Effector memory CD4-positive, alpha-beta T cell (primary cell): Measurements from ENCODE around the gene MAPKBP1.

ENCODE experiments used
- DNase-seq, 3 donors: peaks; one replicate each; pipeline ENCODE4 v3.0.0-alpha.2; 2020
- H3K27ac ChIP-seq: 2 replicates; pipeline ENCODE4 v1.7.0; 2013; ENCODE audit warnings: mild to moderate bottlenecking, low read length, moderate library complexity; ENCODE audit not compliant: insufficient read depth, poor library complexity, severe bottlenecking
- H3K27me3 ChIP-seq: replicated peaks from 2 replicates; pipeline ENCODE4 v1.7.0; 2013; ENCODE audit warnings: mild to moderate bottlenecking, low read length; ENCODE audit not compliant: insufficient read depth, control insufficient read depth, poor library complexity, severe bottlenecking
- H3K36me3 ChIP-seq: 2 replicates; pipeline ENCODE4 v1.7.0; 2013; ENCODE audit warnings: mild to moderate bottlenecking, low read length, moderate library complexity; ENCODE audit not compliant: control insufficient read depth, insufficient read depth
- H3K4me1 ChIP-seq: 2 replicates; pipeline ENCODE4 v1.7.0; 2013; ENCODE audit warnings: low read length, mild to moderate bottlenecking; ENCODE audit not compliant: control insufficient read depth, insufficient read depth, poor library complexity, severe bottlenecking
- H3K4me3 ChIP-seq: 2 replicates; pipeline ENCODE4 v1.7.0; 2013; ENCODE audit warnings: low read length, low read depth, mild to moderate bottlenecking; ENCODE audit not compliant: insufficient read depth, poor library complexity, severe bottlenecking
- H3K9me3 ChIP-seq: 2 replicates; pipeline ENCODE4 v1.7.0; 2013; ENCODE audit warnings: mild to moderate bottlenecking, low read length, moderate library complexity; ENCODE audit not compliant: control insufficient read depth

The MAPKBP1 gene

DNA sequence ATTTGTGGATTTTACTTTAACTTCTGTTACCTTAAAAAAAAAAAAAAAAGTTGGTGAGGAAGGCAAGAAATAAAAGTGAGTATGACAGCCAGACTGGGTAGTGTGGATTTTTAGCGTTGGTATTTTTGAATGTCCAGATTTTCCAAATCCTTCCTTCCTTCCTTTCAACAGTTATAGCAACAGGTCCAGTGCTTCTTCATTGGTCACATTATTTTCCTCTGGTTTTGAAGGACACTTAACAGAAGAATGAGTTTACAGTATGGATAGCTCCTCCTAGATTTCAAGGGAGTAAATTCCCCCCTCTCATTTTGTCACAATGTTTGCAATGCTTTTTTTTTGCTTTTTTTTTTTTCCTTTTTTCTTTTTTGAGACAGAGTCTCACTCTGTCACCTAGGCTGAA, 6.4 kb downstream of the MAPKBP1 start:
- DNase-seq, result no peak
- Histone ChIP-seq H3K27ac (no peak overlapping the region), H3K27me3 (no peaks in the 10 kb centered on the region), H3K9me3 (no peaks in the 10 kb centered on the region), H3K4me1 (peaks cover 9% of the 10 kb centered on the region), H3K36me3 (no peaks in the 10 kb centered on the region), H3K4me3 (no peak overlapping the region)

DNA sequence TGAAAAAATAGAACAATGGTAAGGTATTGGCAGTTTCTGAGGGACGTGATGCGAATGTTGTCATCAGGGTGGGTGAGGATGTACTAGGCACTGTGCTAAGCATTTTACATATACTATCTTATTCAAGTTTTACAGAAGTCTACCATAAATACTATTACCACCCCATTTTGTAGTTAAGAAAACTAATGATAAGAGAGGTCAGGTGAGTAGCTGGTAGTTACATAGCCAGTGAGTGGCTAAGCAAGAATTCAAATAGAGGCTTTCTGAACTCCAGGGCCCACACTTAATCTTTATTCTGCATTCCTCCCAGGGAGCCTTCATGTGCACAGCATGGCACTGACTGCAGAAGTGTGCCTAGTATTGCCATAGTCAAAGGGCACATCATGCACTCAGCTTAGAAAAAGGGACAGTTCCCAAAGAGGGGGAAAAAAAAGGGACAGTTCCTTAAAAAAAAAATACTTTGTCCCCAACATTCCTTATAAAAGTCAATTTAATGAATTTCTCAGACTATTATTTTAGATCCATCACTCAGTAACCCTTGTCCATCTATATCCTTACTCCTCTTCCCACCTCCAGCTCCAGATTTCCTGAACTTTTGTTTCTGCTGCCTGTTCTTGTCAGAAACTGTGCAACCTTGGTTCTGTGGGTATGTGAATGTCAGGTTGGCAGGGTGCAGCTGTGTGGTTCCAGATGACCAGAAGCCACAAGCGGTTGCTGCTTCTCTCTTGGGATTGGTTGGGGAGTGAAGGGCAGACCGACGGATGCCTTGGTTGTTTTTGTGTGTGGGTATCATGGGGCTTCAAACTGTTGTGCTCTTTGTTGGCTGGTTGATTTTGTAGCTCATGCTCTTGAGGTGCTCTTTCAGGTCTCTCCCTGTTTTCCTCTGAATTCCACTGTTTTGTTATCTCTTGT, 8.3 kb downstream of the MAPKBP1 start:
- H3K27ac ChIP-seq, result no peak overlapping the region
- DNase-seq, result no peak
- no peaks in the 10 kb centered on the region for H3K27me3 ChIP-seq
- H3K36me3 ChIP-seq, result no peaks in the 10 kb centered on the region
- H3K4me1 ChIP-seq, result no peaks in the 10 kb centered on the region
- H3K4me3 ChIP-seq, result no peak overlapping the region
- H3K9me3 ChIP-seq, result no peaks in the 10 kb centered on the region

GRCh38 chr15:41783296-41783695, 9.0 kb downstream of the MAPKBP1 start:
- no peak for DNase-seq
- Histone ChIP-seq H3K36me3 (no peaks in the 10 kb centered on the region), H3K27me3 (no peaks in the 10 kb centered on the region), H3K4me3 (no peak overlapping the region), H3K9me3 (no peaks in the 10 kb centered on the region), H3K4me1 (no peaks in the 10 kb centered on the region), H3K27ac (no peak overlapping the region)

DNA sequence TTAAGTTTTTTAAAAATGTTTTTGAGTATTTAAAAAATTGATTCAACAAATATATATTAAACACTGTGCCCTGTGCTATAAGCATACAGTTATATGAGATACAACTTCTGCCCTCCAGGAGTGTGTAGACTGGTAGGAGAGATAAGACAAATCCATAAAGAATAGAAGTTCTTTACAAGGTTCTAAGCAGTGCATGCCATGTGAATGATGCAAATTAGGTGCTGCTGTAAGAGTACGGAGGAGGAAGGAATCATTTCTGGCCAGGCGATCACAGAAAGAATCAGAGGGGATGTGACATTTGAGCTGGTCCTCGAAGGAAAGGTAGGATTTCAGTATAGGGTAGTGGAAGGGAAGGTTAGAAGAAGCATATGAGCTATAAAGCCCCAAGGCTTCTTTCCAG, 14.0 kb downstream of the MAPKBP1 start:
- Histone ChIP-seq H3K27me3 (no peaks in the 10 kb centered on the region), H3K4me1 (peaks cover 10% of the 10 kb centered on the region), H3K27ac (no peak overlapping the region), H3K4me3 (no peak overlapping the region), H3K9me3 (no peaks in the 10 kb centered on the region), H3K36me3 (no peaks in the 10 kb centered on the region)
- no peak for DNase-seq

DNA sequence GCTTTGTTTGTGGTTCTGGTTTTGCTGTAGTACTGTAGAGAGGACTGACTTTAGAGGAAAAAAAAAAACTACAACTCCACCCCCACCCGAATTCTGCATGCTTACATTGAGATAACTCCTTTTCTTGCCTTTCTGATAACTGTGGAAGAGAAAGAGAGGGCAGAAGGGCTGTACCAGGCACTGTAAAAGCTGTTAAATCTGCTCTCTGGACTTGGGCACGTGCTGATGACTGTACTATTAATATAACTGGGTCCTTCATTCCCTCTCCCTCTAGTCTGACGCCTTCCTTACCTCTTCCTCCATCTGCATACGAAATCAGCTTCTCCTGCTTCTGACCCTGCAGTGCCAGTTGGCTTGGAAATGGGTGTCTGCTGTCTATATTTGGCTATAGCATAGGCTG, 15.0 kb downstream of the MAPKBP1 start:
- Histone ChIP-seq H3K4me1 (peaks cover 10% of the 10 kb centered on the region), H3K27me3 (no peaks in the 10 kb centered on the region), H3K4me3 (no peak overlapping the region), H3K27ac (no peak overlapping the region), H3K36me3 (no peaks in the 10 kb centered on the region), H3K9me3 (no peaks in the 10 kb centered on the region)
- DNase-seq, result no peak

DNA sequence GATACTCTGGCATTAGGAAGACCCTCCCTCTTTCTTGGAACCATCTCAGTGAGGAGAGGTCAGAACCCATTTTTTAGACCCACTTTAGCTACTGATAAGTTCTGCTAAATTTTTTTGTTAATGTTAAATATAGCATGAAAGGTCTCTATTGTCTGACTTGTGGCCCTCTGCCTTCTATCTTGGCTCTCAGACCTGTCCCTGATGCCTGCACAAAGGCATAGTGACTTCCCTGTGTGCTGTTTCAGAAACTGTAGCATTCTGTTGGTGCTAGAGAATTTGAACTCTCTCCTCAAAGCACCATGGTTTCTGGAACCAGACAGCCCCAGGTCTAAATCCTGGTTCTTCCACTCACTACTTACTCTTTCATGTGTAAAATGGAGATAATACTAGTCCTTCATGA, 15.4 kb downstream of the MAPKBP1 start:
- Histone ChIP-seq H3K27me3 (no peaks in the 10 kb centered on the region), H3K27ac (no peak overlapping the region)

GRCh38 chr15:41790169-41790568, 15.9 kb downstream of the MAPKBP1 start:
- DNase-seq, result no peak
- H3K27ac ChIP-seq, result no peak overlapping the region
- no peaks in the 10 kb centered on the region for H3K36me3 ChIP-seq
- H3K4me1 ChIP-seq, result peaks cover 10% of the 10 kb centered on the region
- no peaks in the 10 kb centered on the region for H3K27me3 ChIP-seq
- H3K9me3 ChIP-seq, result no peaks in the 10 kb centered on the region
- H3K4me3 ChIP-seq, result no peak overlapping the region

More for the DNA sequence above, 15.4 kb downstream of the MAPKBP1 start:
- H3K4me3 ChIP-seq, result no peak overlapping the region
- no peaks in the 10 kb centered on the region for H3K9me3 ChIP-seq
- H3K36me3 ChIP-seq, result no peaks in the 10 kb centered on the region
- DNase-seq, result no peak
- peaks cover 10% of the 10 kb centered on the region for H3K4me1 ChIP-seq

DNA sequence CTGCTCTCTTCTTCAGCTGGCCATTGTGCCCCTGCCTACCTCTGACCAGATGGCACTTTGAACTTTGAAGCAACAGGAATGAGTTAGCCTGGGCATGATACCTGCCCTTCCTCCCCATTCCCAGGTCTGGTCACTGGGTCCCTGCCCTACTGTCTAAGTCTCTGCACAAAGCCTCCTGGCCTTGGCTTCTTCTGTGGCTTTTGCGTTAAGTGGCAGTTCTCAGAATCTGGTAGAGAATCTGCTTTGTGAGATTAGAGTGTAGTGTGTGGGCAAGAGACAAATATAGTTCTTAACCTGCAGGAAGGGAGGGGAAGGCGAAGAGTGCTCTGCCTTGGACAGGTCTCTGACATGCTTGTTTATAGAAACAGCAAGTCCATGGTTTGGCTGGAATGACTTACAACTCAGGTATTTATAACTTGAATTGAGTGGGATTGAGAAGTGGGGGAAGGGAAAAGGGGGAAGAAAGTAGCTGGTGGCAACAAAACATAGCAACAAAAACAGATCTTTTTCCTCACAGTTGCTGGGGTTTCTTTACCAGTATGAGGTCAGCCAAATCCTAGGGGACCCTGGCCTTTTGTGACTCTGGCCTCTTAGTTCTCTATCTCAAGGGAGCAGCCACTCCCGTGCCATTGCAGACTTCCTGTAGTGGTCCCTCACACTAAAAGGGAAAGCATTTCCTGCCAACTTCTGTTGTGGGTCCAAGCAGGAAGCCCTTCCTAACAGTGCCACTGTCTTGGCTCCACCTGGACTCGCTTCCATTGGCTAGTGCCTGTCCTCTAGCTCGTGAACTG, 16.7 kb downstream of the MAPKBP1 start:
- Histone ChIP-seq H3K27me3 (no peaks in the 10 kb centered on the region), H3K4me3 (no peak overlapping the region), H3K9me3 (no peaks in the 10 kb centered on the region), H3K36me3 (no peaks in the 10 kb centered on the region), H3K27ac (no peak overlapping the region), H3K4me1 (peaks cover 10% of the 10 kb centered on the region)
- DNase-seq, result no peak

- Histone ChIP-seq H3K4me3 (no peak overlapping the region), H3K4me1 (peaks cover 10% of the 10 kb centered on the region), H3K27me3 (no peaks in the 10 kb centered on the region), H3K27ac (no peak overlapping the region), H3K9me3 (no peaks in the 10 kb centered on the region), H3K36me3 (no peaks in the 10 kb centered on the region)
- DNase-seq, result no peak
Observed at GRCh38 chr15:41791547-41791937, 17.3 kb downstream of the MAPKBP1 start.
